GM19372 (cell line): ENCODE results near the gene DYNC2LI1.
A peak's percentile ranks its signal among the peaks of the same experiment; 100 is the strongest.
"Not testable (repeated sequence)": the region's sequence is repeated elsewhere in the genome, so short reads cannot be mapped to it uniquely, and the experiment has no call there.

ENCODE experiments used
- ATAC-seq: cut with Tn5 transposase; IDR thresholded peaks from one replicate; pipeline ENCODE4 v1.9.1; 2021; ENCODE audit warnings: mild to moderate bottlenecking, low read depth, moderate library complexity; ENCODE audit not compliant: unreplicated experiment

DYNC2LI1 gene

GRCh38 chr2:43773876-43774613 lies at the start of gene DYNC2LI1:
Gene DYNC2LI1, plus strand, starts transcription at chr2:43774039. Its CDS starts 100 bp downstream, at chr2:43774139.
- peak; percentile 100 for ATAC-seq

DNA sequence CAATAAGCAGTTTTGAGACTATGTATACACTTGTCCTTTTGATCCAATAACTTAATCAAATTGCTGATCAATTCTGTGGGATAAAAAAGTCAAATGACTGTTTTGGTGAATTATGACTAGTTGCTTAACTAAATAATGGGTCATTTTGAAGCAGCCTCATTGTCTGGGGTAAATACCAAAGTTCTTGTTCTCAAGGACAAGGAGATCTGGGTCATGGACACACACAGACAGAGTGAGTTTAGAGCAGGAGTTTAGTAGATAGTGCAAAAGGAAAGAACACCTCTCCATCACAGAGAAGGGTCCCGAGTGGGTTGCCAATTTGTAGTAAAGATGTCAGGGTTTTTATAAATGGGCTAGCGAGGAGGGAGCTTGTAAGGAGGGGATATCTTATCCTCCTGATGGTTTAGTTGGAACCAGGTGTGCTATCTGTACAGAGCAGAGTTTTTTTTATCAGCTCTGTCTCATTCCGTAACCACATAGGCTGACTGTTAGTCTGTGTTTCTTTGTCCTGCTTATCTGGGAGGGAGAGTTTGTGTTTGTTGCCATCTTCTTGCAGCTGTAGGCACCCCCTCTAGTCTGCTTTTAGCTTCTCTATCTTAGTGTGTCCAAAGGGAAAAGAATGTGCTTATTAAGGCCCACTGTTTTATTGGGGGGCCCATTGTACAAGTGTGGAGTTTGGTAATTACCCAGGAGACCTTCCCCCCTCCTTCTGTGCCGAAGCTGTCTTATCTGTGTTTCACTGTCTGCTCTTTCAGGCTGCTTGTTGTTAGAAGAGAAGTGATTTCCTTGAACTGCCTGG lies 48.9 kb upstream of the DYNC2LI1 start:
- no peak for ATAC-seq

DNA sequence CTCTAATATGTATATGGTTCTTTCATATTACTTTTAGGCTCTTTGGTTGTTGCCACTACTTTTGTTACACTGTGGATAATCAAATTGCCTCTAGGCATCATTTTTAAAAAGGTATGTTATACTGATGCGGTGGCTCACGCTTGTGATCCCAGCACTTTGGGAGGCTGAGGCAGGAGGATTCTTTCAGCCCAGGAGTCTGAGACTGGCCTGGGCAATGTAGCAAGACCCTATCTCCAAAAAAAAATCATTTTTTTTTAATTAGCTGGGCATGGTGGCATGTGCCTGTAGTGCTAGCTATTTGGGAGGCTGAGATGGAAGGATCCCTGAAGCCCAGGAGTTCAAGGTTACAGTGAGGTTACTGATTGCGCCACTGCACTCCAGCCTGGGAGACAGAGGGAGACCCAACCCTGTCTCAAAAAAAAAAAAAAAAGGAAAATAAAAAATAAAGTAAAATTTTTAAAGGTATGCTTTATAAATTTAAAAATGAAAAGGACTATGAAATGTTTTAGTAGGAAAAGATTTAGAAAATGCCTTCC lies 48.1 kb upstream of the DYNC2LI1 start:
- no peak for ATAC-seq

GRCh38 chr2:43726961-43727633 lies 46.7 kb upstream of the DYNC2LI1 start:
- not testable (repeated sequence) for ATAC-seq

DNA sequence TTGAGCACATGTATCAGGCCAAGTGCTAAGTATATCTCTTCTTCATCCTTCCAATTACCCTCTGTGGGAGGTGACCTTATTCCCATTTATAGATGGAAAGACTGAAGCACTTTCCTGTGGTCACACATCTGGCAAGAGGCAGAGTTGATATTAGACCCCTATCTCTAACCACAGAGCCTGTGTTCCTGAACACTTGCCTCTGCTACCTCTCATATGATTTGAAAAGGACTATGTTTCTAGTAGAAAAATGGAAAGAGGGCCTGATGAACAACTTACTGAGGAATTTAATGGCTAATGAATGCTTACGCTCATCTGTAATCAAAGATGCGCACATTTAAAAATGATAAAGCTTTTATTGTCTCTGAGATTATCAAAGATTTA lies 46.2 kb upstream of the DYNC2LI1 start:
- no peak for ATAC-seq

DNA sequence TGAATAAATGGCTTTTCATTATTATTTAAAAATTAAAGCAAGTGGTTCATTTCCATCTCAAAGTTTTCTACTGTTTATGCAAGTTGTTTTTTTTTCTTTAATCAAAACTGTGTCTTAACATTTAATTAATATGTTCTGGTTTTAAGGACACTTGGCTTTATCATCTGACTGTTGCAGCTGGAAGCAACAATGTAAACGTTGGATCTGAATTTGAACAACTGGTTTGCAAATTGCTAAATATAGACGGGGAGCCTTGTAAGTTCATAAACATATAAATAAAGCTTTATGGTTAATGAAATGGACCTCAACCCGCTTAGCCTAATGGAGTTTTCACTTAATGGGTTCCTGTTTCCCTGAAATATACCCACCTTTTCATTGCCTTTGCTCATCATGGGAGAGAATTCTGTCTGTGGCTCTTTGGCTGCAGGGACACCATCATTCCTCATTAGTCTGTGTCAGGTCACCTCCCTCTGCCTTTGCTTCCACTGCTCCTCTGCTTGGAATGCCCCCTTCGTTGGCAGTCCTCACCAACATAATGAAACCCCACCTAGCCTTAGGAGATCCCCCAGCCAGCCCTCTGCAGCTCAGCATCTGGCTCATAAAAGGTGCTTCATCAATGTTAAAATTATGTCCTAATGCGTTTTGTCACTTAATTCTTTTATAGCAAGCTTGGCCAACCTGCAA lies 44.2 kb upstream of the DYNC2LI1 start:
- no peak for ATAC-seq

DNA sequence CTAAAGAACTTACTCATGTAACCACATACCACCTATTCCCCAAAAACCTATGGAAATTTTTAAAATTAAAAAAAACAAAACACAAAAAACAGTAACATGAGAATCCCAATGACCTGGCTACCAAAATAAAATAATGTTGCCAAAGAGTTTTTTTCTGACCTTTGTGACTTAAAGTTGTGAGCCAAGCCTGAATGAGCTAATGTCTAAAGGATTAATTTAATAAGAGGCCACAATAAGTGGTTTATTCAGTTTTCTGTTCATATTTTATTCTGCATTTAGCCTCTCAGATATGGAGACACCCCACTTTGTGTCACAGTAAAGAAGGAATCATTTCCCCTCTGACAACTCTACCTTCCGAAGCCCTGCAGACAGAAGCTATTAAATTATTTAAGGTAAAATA lies 42.6 kb upstream of the DYNC2LI1 start:
- no peak for ATAC-seq

GRCh38 chr2:43736637-43737036 lies 37.2 kb upstream of the DYNC2LI1 start:
- no peak for ATAC-seq

- no peak for ATAC-seq
These were observed 36.6 kb upstream of the DYNC2LI1 start for GRCh38 chr2:43737097-43737854.

GRCh38 chr2:43737855-43738254 lies 36.0 kb upstream of the DYNC2LI1 start:
- ATAC-seq, result no peak

- ATAC-seq, result no peak
These were observed 35.6 kb upstream of the DYNC2LI1 start for GRCh38 chr2:43738257-43738656.

- ATAC-seq, result no peak
These were observed 30.1 kb upstream of the DYNC2LI1 start for GRCh38 chr2:43743706-43744105.

DNA sequence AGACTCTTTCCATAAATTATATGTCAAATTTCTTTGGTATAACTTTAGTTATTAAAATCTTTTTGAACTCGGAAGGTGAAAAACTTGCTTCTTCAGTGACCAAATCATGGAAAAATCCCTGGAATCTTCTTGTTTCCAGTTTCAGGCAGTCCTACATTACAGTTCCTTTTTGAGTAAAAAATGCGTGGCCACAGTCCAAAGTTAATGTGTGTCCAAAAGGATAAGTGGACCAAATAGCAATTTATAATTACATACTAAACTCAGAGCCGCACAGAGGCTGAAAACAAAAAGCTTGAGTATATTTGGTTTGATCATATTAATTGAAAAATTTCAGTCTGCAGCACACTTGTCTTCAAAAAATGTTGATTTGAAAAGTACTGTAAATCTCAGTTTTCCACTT lies 28.4 kb upstream of the DYNC2LI1 start:
- ATAC-seq, result no peak

DNA sequence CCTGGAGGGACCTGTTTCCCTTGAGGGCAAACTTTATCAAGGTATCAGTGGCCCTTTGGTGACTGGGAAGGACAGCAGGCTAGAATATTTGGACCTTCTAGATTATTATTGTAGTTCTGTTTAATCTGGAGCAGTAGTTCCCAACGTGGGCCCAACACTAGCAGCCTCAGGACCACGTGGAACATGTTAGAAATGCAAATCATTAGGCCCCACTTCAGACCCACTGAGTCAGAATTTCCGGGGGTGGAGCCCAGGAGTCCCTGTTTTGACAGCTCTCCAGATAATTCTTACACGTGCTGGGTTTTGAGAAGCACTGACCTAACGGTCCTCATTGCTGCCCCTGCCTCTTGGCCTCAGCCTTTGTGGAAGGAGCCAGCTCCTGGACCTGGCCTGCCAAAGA lies 25.5 kb upstream of the DYNC2LI1 start:
- no peak for ATAC-seq

DNA sequence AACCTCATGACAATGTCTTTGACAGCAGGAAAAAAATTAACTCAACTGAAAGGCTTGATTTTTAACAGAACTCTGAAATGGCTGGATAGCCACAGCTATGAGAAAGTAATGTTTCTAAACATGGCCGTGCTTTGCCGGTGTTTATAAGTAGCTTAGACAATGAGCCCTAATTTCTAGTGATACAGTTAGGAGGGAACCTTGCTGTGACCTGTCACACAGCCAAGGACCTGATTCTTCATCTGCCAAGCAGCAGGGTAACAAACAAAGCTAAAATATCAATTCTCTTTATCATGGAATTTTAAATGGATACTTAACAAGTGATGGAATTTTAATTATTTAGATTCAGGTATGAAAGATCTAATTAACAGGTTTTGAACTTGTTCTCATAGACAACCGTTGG lies 24.3 kb upstream of the DYNC2LI1 start:
- ATAC-seq, result no peak

GRCh38 chr2:43751476-43751990 lies 22.3 kb upstream of the DYNC2LI1 start:
- ATAC-seq, result no peak

DNA sequence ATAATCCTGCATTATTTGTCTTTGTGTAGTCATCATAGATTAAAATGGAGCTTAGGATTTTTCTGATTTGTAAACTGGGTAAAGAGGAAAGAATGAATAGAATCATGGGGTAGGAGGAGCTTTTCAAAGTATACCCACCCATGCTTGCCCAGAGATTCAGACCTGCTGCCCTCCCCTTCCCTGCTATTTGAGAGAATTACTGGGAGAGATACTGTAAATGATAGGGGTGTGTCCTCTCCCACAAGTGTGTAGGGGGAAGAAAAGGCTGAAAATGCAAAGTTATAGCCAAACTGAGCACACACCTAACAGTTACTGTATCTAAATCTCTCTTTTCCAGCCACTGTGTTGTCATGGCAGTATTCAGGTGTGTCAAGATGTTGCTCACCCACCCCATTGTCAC lies 21.5 kb upstream of the DYNC2LI1 start:
- no peak for ATAC-seq

DNA sequence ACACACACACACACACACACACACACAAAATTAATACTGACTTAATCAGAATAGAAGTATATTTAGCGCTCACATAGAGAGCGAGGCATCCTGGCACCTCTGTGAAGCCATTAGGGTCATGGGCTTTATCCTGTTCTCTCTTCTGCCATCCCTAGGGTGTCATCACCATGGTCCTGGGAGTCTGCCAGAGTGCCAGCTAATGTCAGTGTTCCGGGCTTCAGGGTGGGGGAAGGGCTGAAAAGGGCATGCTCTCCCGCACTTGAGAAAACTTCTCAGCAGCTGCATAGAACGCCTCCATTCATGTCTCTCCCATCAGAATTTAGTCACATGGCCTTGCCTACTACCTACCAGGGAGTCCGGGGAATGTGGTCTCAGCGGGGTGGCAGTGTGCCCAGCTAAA lies 19.7 kb upstream of the DYNC2LI1 start:
- ATAC-seq, result no peak

DNA sequence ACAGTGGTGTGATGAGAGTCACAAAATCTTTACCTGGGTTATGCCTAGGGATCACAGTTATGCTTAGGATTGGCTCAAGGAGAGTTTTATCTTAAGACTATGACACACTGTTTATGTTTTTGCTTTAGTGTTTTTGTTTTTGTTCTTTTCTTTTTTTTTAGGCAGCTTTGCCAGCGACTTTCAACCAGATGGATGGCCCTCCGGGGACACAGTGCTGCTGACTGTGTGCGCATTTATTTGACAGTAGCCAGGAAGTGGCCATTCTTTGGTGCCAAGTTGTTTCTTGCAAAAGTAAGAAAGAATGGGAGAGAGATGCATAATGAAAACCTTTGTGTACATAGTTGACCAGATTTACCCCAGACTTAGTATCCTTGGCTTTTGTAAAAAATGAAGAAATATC lies 15.1 kb upstream of the DYNC2LI1 start:
- no peak for ATAC-seq

GRCh38 chr2:43759195-43759594 lies 14.6 kb upstream of the DYNC2LI1 start:
- no peak for ATAC-seq
